HG03520 (cell line): ENCODE results near the gene SNTB2.

Experiments
- ATAC-seq: cut with Tn5 transposase; IDR thresholded peaks from one replicate; pipeline ENCODE4 v1.9.1; 2021; ENCODE audit warnings: mild to moderate bottlenecking, moderate library complexity; ENCODE audit not compliant: unreplicated experiment

The SNTB2 gene

GRCh38 chr16:69338557-69339288 lies 151.8 kb downstream of the SNTB2 start:
- ATAC-seq, result no peak

GRCh38 chr16:69339289-69340094 lies 152.5 kb downstream of the SNTB2 start, which contains the start of the genes COG8 and NIP7:
Gene COG8 (minus strand): TSS chr16:69339564. CDS start chr16:69339552, 12 bp downstream.
Gene NIP7 (plus strand): TSS chr16:69339772. CDS start chr16:69339830, 58 bp downstream.
- peak; percentile 87 for ATAC-seq

GRCh38 chr16:69340095-69340644 lies 153.2 kb downstream of the SNTB2 start:
- ATAC-seq, result no peak

GRCh38 chr16:69344171-69344570 lies 157.2 kb downstream of the SNTB2 start:
- no peak for ATAC-seq

GRCh38 chr16:69345923-69346322 lies 159.0 kb downstream of the SNTB2 start:
- ATAC-seq, result no peak

- ATAC-seq, result no peak
Observed at GRCh38 chr16:69346683-69347082, 159.7 kb downstream of the SNTB2 start.

- ATAC-seq, result no peak
Observed at GRCh38 chr16:69348222-69348621, 161.3 kb downstream of the SNTB2 start.

- no peak for ATAC-seq
Observed at GRCh38 chr16:69349536-69349935, 162.6 kb downstream of the SNTB2 start.

GRCh38 chr16:69350536-69351133 lies 163.7 kb downstream of the SNTB2 start:
- no peak for ATAC-seq

GRCh38 chr16:69351309-69352027 lies 164.5 kb downstream of the SNTB2 start, which contains the start of gene TMED6:
Gene TMED6 (minus strand): TSS chr16:69351786. CDS start chr16:69351753, 33 bp downstream.
- no peak for ATAC-seq
